Measurements from ENCODE around the gene S100PBP. TPM values are rescaled to one million over a fixed set of nuclear protein-coding genes. Genes with fewer than 3 reads are reported as not detected.

Gene S100PBP
- total and polyA plus RNA-seq, 9 of the 15 experiments (the other 6 are each of a cell fraction or from before 2014, with no cell fraction given) = 22.9 to 60.2 (median 32.9) TPM

- TF ChIP-seq REST (IDR thresholded peaks at IDR 0.05; ENCODE audit: borderline replicate concordance) = peak; percentile 80
- TF ChIP-seq REST (CRISPR knock-in tag; IDR thresholded peaks at IDR 0.05; ENCODE audit: low read depth) = no peak
- no peak for TF ChIP-seq ZNF212 (CRISPR knock-in tag; IDR thresholded peaks at IDR 0.05)
- no peak for TF ChIP-seq ATF1 (CRISPR knock-in tag; IDR thresholded peaks at IDR 0.05)
- TF ChIP-seq ATF1 (tag; IDR thresholded peaks at IDR 0.05) = peak; percentile 62; the same call in 1 of the 2 replicates
- TF ChIP-seq CCNT2 (IDR thresholded peaks at IDR 0.05; ENCODE audit: borderline replicate concordance, extremely low read depth, insufficient read length, low read depth, low read length) = no peak
- 0 out of 2 replicates have a peak, but pooled peaks have one; percentile 18 for TF ChIP-seq HDAC2 (IDR thresholded peaks at IDR 0.05)
- TF ChIP-seq ZNF277 (CRISPR knock-in tag; IDR thresholded peaks at IDR 0.05; ENCODE audit: borderline replicate concordance) = no peak
- no peak for TF ChIP-seq TBP (optimal IDR thresholded peaks at IDR 0.05; ENCODE audit: low read depth, low read length)
- TF ChIP-seq NFE2 (IDR thresholded peaks at IDR 0.05; ENCODE audit: low read depth) = no peak
- no peak for TF ChIP-seq CCAR2 (IDR thresholded peaks at IDR 0.05; ENCODE audit: low read depth, low read length)
- TF ChIP-seq FOXA3 (CRISPR knock-in tag; conservative IDR thresholded peaks at IDR 0.05 in 1 of 2, IDR thresholded peaks at IDR 0.05 in 1 of 2) = peak in 1 of 2 experiments; percentile 28; a peak in 1 of 4 replicates
- peak; percentile 80; the same call in 1 of the 2 replicates for TF ChIP-seq MYNN (IDR thresholded peaks at IDR 0.05)
- no peak for TF ChIP-seq MYNN (CRISPR knock-in tag; IDR thresholded peaks at IDR 0.05)
- TF ChIP-seq CTCFL (IDR thresholded peaks at IDR 0.05; ENCODE audit: borderline replicate concordance, insufficient read depth, low read depth, low read length, poor library complexity, severe bottlenecking) = peak; percentile 73
- peak; percentile 17; the same call in 1 of the 2 replicates for TF ChIP-seq GABPB1 (CRISPR knock-in tag; IDR thresholded peaks at IDR 0.05)
- TF ChIP-seq SOX6 (IDR thresholded peaks at IDR 0.05) = 0 out of 2 replicates have a peak, but pooled peaks have one; percentile 8
Observed at GRCh38 chr1:32876341-32877210, 59.1 kb downstream of the S100PBP start (continued).

Data from K562 (cell line).